K562 (cell line): ENCODE results near the gene SBNO1. TPM values are rescaled to one million over a fixed set of nuclear protein-coding genes. Genes with fewer than 3 reads are reported as not detected.

Source experiments
- ARID3B ChIP-seq: fragments of 250-450 bp; sonication (Bioruptor Pico); IDR thresholded peaks from 2 replicates; pipeline ENCODE4 v1.4.0; 2020; ENCODE audit warnings: borderline replicate concordance
- CREB1 ChIP-seq, 2 experiments: sonication (generic) in 1 of 2; formaldehyde crosslinking in 1 of 2; IDR thresholded peaks; 2 replicates each; pipeline versions ENCODE4 v1.6.1 to v1.8.0; 2012 to 2022; ENCODE audit warnings: inconsistent platforms in 1 of 2, mild to moderate bottlenecking in 1 of 2, missing genetic modification reagents in 1 of 2, moderate library complexity in 1 of 2
- DIDO1 ChIP-seq: fragments of 450-650 bp; IDR thresholded peaks from 2 replicates; pipeline ENCODE4 v1.6.1; 2016; ENCODE audit warnings: low read depth, missing biosample characterization, missing genetic modification characterization
- GTF2F1 ChIP-seq: IDR thresholded peaks from 2 replicates; pipeline ENCODE4 v1.6.1; 2011; ENCODE audit warnings: low read depth, low read length, improper control_type of control experiment
- KLF13 ChIP-seq: fragments of 450-650 bp; IDR thresholded peaks from 2 replicates; pipeline ENCODE4 v1.6.1; 2016; ENCODE audit warnings: missing genetic modification characterization, low read depth, mild to moderate bottlenecking, missing compliant biosample characterization, moderate library complexity, borderline replicate concordance
- KLF16 ChIP-seq: IDR thresholded peaks from 2 replicates; pipeline ENCODE4 v1.6.1; 2016; ENCODE audit warnings: antibody characterized with exemption
- L3MBTL2 ChIP-seq: fragments of 450-650 bp; IDR thresholded peaks from 2 replicates; pipeline ENCODE4 v1.6.1; 2016; ENCODE audit warnings: mild to moderate bottlenecking, moderate library complexity
- MCM7 ChIP-seq, 2 experiments: fragments of 450-650 bp; IDR thresholded peaks; 2 replicates each; pipeline ENCODE4 v1.6.1; 2016 to 2018
- MLX ChIP-seq, 2 experiments: fragments of 450-650 bp in 1 of 2; sonication (generic) in 1 of 2; formaldehyde crosslinking; conservative IDR thresholded peaks; 2 replicates each; pipeline versions ENCODE4 v1.4.0 to v1.8.1; 2020 to 2022; ENCODE audit warnings: mild to moderate bottlenecking in 1 of 2, missing genetic modification reagents in 1 of 2
- MTA3 ChIP-seq: fragments of 450-650 bp; formaldehyde crosslinking; IDR thresholded peaks from 2 replicates; pipeline ENCODE4 v1.6.1; 2017; ENCODE audit warnings: mild to moderate bottlenecking, borderline replicate concordance
- NCOR1 ChIP-seq: fragments of 450-650 bp; IDR thresholded peaks from 2 replicates; pipeline ENCODE4 v1.6.1; 2016; ENCODE audit warnings: mild to moderate bottlenecking, moderate library complexity
- NFATC3 ChIP-seq: fragments of 450-650 bp; IDR thresholded peaks from 2 replicates; pipeline ENCODE4 v1.6.1; 2017; ENCODE audit warnings: mild to moderate bottlenecking
- NR2C2 ChIP-seq, 2 experiments: fragments of 200-800 bp in 1 of 2; sonication (Bioruptor generic) in 1 of 2; sonication (generic) in 1 of 2; formaldehyde crosslinking in 1 of 2; IDR thresholded peaks; 2 replicates each; pipeline versions ENCODE4 v1.6.1 to v1.8.0; 2016 to 2022; ENCODE audit warnings: mild to moderate bottlenecking in 1 of 2, missing compliant biosample characterization in 1 of 2, missing genetic modification characterization in 1 of 2, missing genetic modification reagents in 1 of 2
- PREB ChIP-seq: sonication (generic); formaldehyde crosslinking; IDR thresholded peaks from 2 replicates; pipeline ENCODE4 v1.8.1; 2023; ENCODE audit warnings: mild to moderate bottlenecking, missing genetic modification reagents
- SIN3A ChIP-seq, 2 experiments: fragments of 150-350 bp in 1 of 2; IDR thresholded peaks; 2 replicates each; pipeline ENCODE4 v1.6.1; 2011 to 2016; ENCODE audit warnings: borderline replicate concordance in 2 of 2, low read depth in 2 of 2, low read length in 2 of 2, mild to moderate bottlenecking in 2 of 2, moderate library complexity in 2 of 2; ENCODE audit not compliant: control insufficient read depth in 1 of 2
- VEZF1 ChIP-seq: fragments of 200-800 bp; sonication (Bioruptor generic); IDR thresholded peaks from 2 replicates; pipeline ENCODE4 v1.6.1; 2017; ENCODE audit warnings: missing genetic modification characterization, missing compliant biosample characterization
- YY1 ChIP-seq, 3 experiments: IDR thresholded peaks; 2 replicates each; pipeline ENCODE4 v1.6.1; 2011; ENCODE audit warnings: low read length in 2 of 3, mild to moderate bottlenecking in 2 of 3, moderate library complexity in 2 of 3, borderline replicate concordance in 1 of 3, control low read depth in 1 of 3, low read depth in 1 of 3; ENCODE audit not compliant: insufficient read depth in 3 of 3, insufficient replicate concordance in 2 of 3, control insufficient read depth in 1 of 3, insufficient read length in 1 of 3; ENCODE audit errors: extremely low read depth in 1 of 3
- ZNF23 ChIP-seq: fragments of 250-450 bp; sonication (Bioruptor Pico); IDR thresholded peaks from 2 replicates; pipeline ENCODE4 v1.4.0; 2020; ENCODE audit warnings: mild to moderate bottlenecking
- ZNF282 ChIP-seq: sonication (generic); formaldehyde crosslinking; IDR thresholded peaks from 2 replicates; pipeline ENCODE4 v1.8.1; 2023; ENCODE audit warnings: missing genetic modification reagents
- ZNF707 ChIP-seq: fragments of 250-450 bp; sonication (Bioruptor Pico); conservative IDR thresholded peaks from 2 replicates; pipeline ENCODE4 v1.8.0; 2022; ENCODE audit warnings: inconsistent platforms, mild to moderate bottlenecking, moderate library complexity
- polyA plus RNA-seq, 8 experiments: library from polyadenylated mRNA; depleted of rRNA in 4 of 8; stranded (reverse) in 5 of 8; unstranded in 3 of 8; fragments of >200 nt; fragmentation: Nextera tagmentation in 2 of 8; fragmentation: Illumina TruSeq in 1 of 8; extraction: Ambion mirVana in 2 of 8; extraction: Trizol in 1 of 8; gene quantifications; 2 replicates each; pipeline versions ENCODE4 v1.2.1 to v1.2.3, GENCODE V29; 2011 to 2014; ENCODE audit warnings: inconsistent platforms in 1 of 8, missing spikeins in 1 of 8
- total RNA-seq, 7 experiments: library from RNA; depleted of rRNA in 6 of 7; stranded (reverse); fragments of >200 nt in 6 of 7; fragmentation: Illumina TruSeq in 2 of 7; extraction: Trizol in 2 of 7; gene quantifications; 2 replicates each; pipeline versions ENCODE4 v1.2.1 to v1.2.3, GENCODE V29; 2011 to 2021; ENCODE audit warnings: low replicate concordance in 1 of 7

The SBNO1 gene
- total and polyA plus RNA-seq, 9 of the 15 experiments (the other 6 are each of a cell fraction or from before 2014, with no cell fraction given), result 14.9 to 77.1 (median 35.9) TPM

GRCh38 chr12:123271001-123271668 lies 93.5 kb downstream of the SBNO1 start (continued):
- no peak for TF ChIP-seq CREB1 (IDR thresholded peaks at IDR 0.05)
- no peak for TF ChIP-seq CREB1 (CRISPR knock-in tag; IDR thresholded peaks at IDR 0.05)
- TF ChIP-seq KLF16, result peak; percentile 32; the same call in 1 of the 2 replicates
- TF ChIP-seq GTF2F1, result no peak
- TF ChIP-seq PREB (CRISPR knock-in tag), result no peak
- no peak for TF ChIP-seq DIDO1
- no peak for TF ChIP-seq L3MBTL2
- peak in 2 of 3 experiments; percentile 57 to 59 for TF ChIP-seq YY1 (IDR thresholded peaks at IDR 0.05; ENCODE audit: borderline replicate concordance in 1 of 3, control insufficient read depth in 1 of 3, extremely low read depth in 1 of 3, insufficient read depth in 3 of 3, insufficient read length in 1 of 3, insufficient replicate concordance in 2 of 3, low read depth in 1 of 3, low read length in 2 of 3)
- no peak for TF ChIP-seq NR2C2 (CRISPR knock-in tag; IDR thresholded peaks at IDR 0.05)
- TF ChIP-seq NR2C2 (tag; IDR thresholded peaks at IDR 0.05), result no peak; the same call in 1 of the 2 replicates
- TF ChIP-seq ZNF23 (CRISPR knock-in tag), result no peak
- TF ChIP-seq MLX (CRISPR knock-in tag; conservative IDR thresholded peaks at IDR 0.05), result no peak
- no peak for TF ChIP-seq MTA3
- TF ChIP-seq NCOR1, result no peak
- TF ChIP-seq KLF13 (tag), result no peak
- TF ChIP-seq NFATC3, result no peak
- TF ChIP-seq MCM7 (IDR thresholded peaks at IDR 0.05), result no peak
- peak; percentile 77 for TF ChIP-seq VEZF1 (CRISPR knock-in tag)
- TF ChIP-seq ZNF282 (CRISPR knock-in tag), result no peak
- no peak for TF ChIP-seq ARID3B (CRISPR knock-in tag)
- no peak for TF ChIP-seq ZNF707
- peak in 1 of 2 experiments; percentile 34; a peak in 1 of 4 replicates for TF ChIP-seq SIN3A (IDR thresholded peaks at IDR 0.05; ENCODE audit: borderline replicate concordance in 2 of 2, control insufficient read depth in 1 of 2, low read depth in 2 of 2, low read length in 2 of 2)
